ENCODE measurements around the gene CLASP1. TPM values are rescaled to one million over a fixed set of nuclear protein-coding genes. Genes with fewer than 3 reads are reported as not detected.
A peak's percentile ranks its signal among the peaks of the same experiment; 100 is the strongest.

CLASP1 gene
- total RNA-seq, 2 experiments from 2014 or later = 64.4 to 75.9 TPM

- Mint-ChIP-seq H3K36me3 (peaks cover 13% of the 10 kb centered on the region), H3K9me3 (no peaks in the 10 kb centered on the region), H3K4me1 (peaks cover 30% of the 10 kb centered on the region), H3K27ac (peak overlapping the region; percentile 98), H3K27me3 (no peaks in the 10 kb centered on the region), H3K4me3 (peak overlapping the region; percentile 91)
- POLR2A ChIA-PET = interaction anchor here (0.6 to 3.9 kb wide), 17 partner anchors 8 to 207 kb away, joined by 3 to 103 read pairs (median 7); partner anchors contain the start of genes CLASP1 and NIFK
- DNase-seq (no peak), ATAC-seq (ENCODE audit: low read depth) (no peak)
Observed at GRCh38 chr2:121529439-121530211, 119.6 kb downstream of the CLASP1 start.

GRCh38 chr2:121527009-121527682 lies 122.1 kb downstream of the CLASP1 start:
- Mint-ChIP-seq H3K36me3 (peaks cover 18% of the 10 kb centered on the region), H3K4me3 (no peak overlapping the region), H3K27me3 (no peaks in the 10 kb centered on the region), H3K9me3 (no peaks in the 10 kb centered on the region), H3K27ac (no peak overlapping the region), H3K4me1 (peaks cover 33% of the 10 kb centered on the region)
- POLR2A ChIA-PET = no interaction called here
- no peak for ATAC-seq (ENCODE audit: low read depth)
- no peak for DNase-seq

DNA sequence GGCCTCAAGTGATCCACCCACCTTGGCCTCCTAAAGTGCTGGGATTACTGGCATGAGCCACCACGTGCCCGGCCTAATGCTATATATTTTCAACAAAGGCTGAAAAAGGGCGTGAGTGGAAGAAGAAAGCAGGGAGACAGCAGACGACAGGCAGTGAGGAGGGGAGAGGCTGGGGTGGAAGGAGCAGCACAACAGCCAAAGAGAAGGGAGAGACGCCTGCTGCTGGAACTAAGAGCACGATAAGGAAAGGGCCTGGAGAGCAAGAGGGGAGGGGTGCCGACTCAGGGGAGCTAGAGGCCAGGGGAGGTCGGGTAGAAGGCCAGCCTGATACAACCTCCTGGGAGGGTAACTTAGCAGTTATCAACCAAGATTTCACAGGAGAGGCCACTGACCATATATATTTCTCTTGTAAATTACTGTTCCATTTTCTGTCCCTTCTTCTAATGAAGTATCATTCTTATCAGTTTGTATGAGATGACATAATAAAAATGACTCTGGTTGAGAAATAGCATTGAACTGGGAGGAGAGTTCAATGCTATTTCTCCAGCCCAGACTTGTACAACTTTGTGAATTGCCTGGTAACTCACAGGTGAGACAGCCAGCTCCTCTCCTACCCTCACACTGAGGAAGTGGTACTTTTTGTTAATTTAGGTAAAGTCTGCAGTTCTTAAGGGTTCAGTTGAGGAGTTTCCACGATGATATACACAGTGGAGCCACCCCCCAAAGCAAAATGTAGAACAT lies 124.4 kb downstream of the CLASP1 start:
- Mint-ChIP-seq H3K27me3 (no peaks in the 10 kb centered on the region), H3K4me3 (no peak overlapping the region), H3K36me3 (peaks cover 23% of the 10 kb centered on the region), H3K27ac (no peak overlapping the region), H3K9me3 (no peaks in the 10 kb centered on the region), H3K4me1 (peaks cover 32% of the 10 kb centered on the region)
- no peak for DNase-seq
- no peak for ATAC-seq (ENCODE audit: low read depth)
- POLR2A ChIA-PET = interaction anchor here (0.7 kb wide), 1 partner anchor 172 kb away, joined by 3 read pairs; no protein-coding TSS in a partner anchor

DNA sequence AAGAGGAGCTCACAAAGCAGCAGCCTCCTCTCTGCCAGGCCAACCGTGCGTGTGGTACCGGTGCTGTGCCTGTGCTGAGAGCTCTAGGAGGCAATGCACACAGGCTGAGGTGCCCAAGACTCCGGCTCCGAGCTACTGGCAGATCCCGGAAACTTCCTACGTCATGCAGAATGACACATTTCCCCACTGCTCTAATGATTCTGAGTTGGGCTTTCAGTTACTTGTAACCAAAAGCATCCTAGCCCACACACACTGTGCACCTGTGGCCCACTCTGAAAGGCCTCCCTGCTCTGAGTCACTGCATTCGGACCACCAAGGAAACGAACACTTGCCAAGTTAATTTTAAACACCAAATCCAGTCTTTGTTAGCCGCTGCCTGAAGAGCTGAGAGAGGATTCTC lies 127.9 kb downstream of the CLASP1 start:
- no peak overlapping the region for H3K27ac Mint-ChIP-seq
- H3K27me3 Mint-ChIP-seq = no peaks in the 10 kb centered on the region
- peaks cover 19% of the 10 kb centered on the region for H3K36me3 Mint-ChIP-seq
- no peak overlapping the region for H3K4me3 Mint-ChIP-seq
- ATAC-seq (ENCODE audit: low read depth) (no peak), DNase-seq (no peak)
- POLR2A ChIA-PET = interaction anchor here (1.7 kb wide), 1 partner anchor 9 kb away, joined by 9 read pairs; the partner anchor contains the start of gene RNU4ATAC
- no peaks in the 10 kb centered on the region for H3K9me3 Mint-ChIP-seq
- peaks cover 11% of the 10 kb centered on the region for H3K4me1 Mint-ChIP-seq

DNA sequence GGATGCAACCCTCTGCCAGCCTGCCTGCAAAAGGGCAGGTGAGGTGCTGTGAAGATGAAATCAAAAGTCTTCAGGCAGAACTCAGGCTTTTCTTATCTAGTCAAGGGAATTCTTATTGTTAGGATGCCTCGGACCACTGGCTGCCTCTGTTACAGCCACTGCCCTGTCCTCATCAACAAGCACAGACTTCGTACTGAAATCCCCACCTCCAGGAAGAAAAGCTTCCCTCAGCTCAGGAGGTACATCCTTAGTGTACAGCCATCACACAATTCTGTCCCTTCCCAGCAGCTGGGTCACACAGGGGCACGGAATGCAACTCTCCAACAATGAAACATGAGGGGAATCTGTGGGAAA lies 128.6 kb downstream of the CLASP1 start:
- Mint-ChIP-seq H3K4me1 (peaks cover 11% of the 10 kb centered on the region), H3K36me3 (peaks cover 17% of the 10 kb centered on the region), H3K4me3 (no peak overlapping the region), H3K9me3 (no peaks in the 10 kb centered on the region), H3K27me3 (no peaks in the 10 kb centered on the region), H3K27ac (no peak overlapping the region)
- POLR2A ChIA-PET = interaction anchor here (1.7 kb wide), 1 partner anchor 10 kb away, joined by 9 read pairs; the partner anchor contains the start of gene RNU4ATAC
- DNase-seq (no peak), ATAC-seq (ENCODE audit: low read depth) (no peak)

DNA sequence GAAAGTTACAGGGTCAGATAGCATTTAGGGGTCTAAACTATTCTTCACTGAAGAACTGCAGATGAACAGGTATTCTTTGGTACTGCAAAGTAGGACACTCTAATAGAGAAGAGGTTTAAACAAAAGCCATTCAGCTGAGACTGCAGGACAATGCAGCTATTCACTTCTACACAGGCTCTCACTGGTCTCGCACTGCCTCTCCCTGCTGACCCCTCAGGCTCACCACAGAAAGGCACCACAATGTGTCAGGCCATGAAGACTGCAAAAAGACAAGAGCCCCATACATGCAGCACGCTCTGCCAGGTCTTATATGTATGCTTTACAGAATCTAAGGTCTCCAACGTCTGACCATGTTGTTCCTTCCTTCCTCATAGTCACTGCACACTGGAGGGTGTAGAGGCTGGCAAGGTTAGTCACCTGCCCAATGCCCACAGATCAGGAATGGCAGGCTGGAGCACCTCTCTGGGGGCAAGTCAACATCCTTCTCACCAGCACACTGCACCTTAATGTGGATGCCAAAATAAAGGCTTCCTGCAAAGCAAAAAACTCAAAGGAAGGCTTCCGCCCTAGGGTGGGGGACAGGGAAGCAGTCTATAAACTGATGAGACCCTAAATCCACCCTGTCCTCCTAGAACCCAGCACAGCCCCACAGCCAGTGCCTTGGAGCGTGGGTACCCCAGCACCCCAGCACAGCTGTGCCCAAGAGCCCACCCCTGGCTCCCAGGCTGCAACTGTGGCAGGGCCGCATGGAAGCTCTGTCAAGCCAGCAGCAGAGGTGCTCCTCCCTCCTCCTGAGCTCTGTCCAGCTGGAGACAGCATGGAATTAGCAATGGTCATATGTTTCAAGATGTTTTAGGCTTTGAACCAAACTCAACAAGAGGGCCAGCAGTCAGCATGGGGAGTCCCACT lies 129.3 kb downstream of the CLASP1 start:
- POLR2A ChIA-PET = no interaction called here
- no peaks in the 10 kb centered on the region for H3K27me3 Mint-ChIP-seq

GRCh38 chr2:121519153-121519552 lies 130.1 kb downstream of the CLASP1 start:
- DNase-seq = no peak
- H3K9me3 Mint-ChIP-seq = no peaks in the 10 kb centered on the region
- H3K27ac Mint-ChIP-seq = no peak overlapping the region
- peaks cover 13% of the 10 kb centered on the region for H3K4me1 Mint-ChIP-seq
- POLR2A ChIA-PET = no interaction called here
- no peak for ATAC-seq (ENCODE audit: low read depth)
- H3K36me3 Mint-ChIP-seq = peaks cover 28% of the 10 kb centered on the region
- H3K4me3 Mint-ChIP-seq = no peak overlapping the region
- H3K27me3 Mint-ChIP-seq = no peaks in the 10 kb centered on the region

More for the DNA sequence above, 129.3 kb downstream of the CLASP1 start:
- Mint-ChIP-seq H3K4me3 (no peak overlapping the region), H3K4me1 (peaks cover 9% of the 10 kb centered on the region), H3K27ac (no peak overlapping the region), H3K9me3 (no peaks in the 10 kb centered on the region), H3K36me3 (peaks cover 21% of the 10 kb centered on the region)
- ATAC-seq (ENCODE audit: low read depth) (no peak), DNase-seq (no peak)

DNA sequence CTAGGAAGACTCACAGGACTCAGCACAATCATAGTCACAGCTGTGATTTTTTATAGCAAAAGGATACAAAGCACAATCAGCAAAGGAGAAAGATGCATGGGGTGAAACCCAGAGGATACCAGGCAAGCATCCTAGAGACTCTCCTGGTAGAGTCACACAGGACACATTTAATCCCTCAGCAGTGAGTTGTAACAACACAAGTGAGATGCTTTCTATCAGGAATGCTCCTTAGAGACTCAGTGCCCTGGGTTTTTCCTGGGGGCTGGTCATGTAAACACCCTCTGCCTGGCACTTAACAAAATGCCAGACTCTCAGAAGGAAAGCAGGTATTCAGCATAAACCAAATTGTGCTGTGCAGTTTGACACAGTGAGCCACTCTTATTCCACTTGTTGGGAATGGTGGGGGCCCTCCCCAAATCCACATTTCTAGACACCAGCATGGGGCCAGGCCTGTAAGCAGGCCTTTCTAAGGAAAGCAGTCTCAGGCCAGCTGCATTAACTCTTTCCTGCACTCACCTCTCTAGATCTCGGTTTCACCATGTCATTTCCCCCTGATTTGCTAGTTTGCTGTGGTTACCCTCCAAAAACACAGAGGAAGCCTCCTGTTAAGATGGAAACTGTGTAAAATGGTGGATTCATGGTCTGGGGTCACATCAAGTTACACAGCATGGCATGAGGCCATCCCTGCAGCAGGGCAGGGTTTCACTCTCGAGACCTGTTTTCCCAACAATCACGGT lies 135.5 kb downstream of the CLASP1 start:
- POLR2A ChIA-PET = no interaction called here
- peaks cover 5% of the 10 kb centered on the region for H3K4me1 Mint-ChIP-seq
- no peak overlapping the region for H3K27ac Mint-ChIP-seq
- peaks cover 38% of the 10 kb centered on the region for H3K36me3 Mint-ChIP-seq
- H3K4me3 Mint-ChIP-seq = no peak overlapping the region
- H3K27me3 Mint-ChIP-seq = no peaks in the 10 kb centered on the region
- ATAC-seq (ENCODE audit: low read depth) = no peak
- H3K9me3 Mint-ChIP-seq = no peaks in the 10 kb centered on the region
- no peak for DNase-seq

- POLR2A ChIA-PET = no interaction called here
- Mint-ChIP-seq H3K4me3 (no peak overlapping the region), H3K27me3 (no peaks in the 10 kb centered on the region), H3K36me3 (peaks cover 54% of the 10 kb centered on the region), H3K9me3 (no peaks in the 10 kb centered on the region), H3K27ac (no peak overlapping the region), H3K4me1 (peaks cover 9% of the 10 kb centered on the region)
- ATAC-seq (ENCODE audit: low read depth) = no peak
- no peak for DNase-seq
Observed at GRCh38 chr2:121510857-121511256, 138.4 kb downstream of the CLASP1 start.

- POLR2A ChIA-PET = no interaction called here
- H3K4me1 Mint-ChIP-seq = peaks cover 13% of the 10 kb centered on the region
- peaks cover 51% of the 10 kb centered on the region for H3K36me3 Mint-ChIP-seq
- ATAC-seq (ENCODE audit: low read depth) (no peak), DNase-seq (no peak)
- H3K27me3 Mint-ChIP-seq = no peaks in the 10 kb centered on the region
- H3K4me3 Mint-ChIP-seq = no peak overlapping the region
- no peaks in the 10 kb centered on the region for H3K9me3 Mint-ChIP-seq
- H3K27ac Mint-ChIP-seq = no peak overlapping the region
Observed at GRCh38 chr2:121506621-121507020, 142.6 kb downstream of the CLASP1 start.

DNA sequence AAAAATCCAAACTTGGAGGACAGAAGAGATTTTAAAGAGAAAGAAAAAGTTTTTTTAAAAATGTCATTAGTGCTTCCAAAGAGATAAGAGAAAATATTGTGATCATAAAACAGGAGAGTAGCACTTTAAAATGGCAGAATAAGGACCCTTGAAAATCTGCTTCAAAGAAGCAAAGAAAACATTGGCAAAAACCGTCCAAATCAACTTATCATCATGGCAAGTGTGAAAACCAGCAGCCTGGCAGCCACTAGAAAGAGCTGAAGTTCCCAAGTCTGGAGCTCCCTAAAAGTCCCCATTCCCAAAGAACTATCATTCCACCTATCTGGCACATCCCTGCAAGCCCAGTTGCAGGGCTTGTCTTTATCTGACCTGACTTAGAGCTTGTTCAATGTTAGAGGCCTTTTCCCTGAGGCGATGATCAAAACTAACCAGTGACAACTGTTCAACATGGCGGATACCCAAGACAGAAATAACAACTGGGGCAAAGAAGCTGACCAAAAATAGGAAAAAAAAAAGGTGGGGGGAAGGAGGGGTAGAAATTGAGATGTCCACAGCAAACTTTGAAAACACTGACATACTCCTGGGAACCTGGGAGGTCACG lies 143.2 kb downstream of the CLASP1 start:
- POLR2A ChIA-PET = no interaction called here
- Mint-ChIP-seq H3K4me3 (no peak overlapping the region), H3K27ac (no peak overlapping the region), H3K9me3 (no peaks in the 10 kb centered on the region), H3K27me3 (no peaks in the 10 kb centered on the region), H3K36me3 (peaks cover 53% of the 10 kb centered on the region), H3K4me1 (peaks cover 15% of the 10 kb centered on the region)
- ATAC-seq (ENCODE audit: low read depth) (no peak), DNase-seq (no peak)

GRCh38 chr2:121505005-121505404 lies 144.3 kb downstream of the CLASP1 start:
- Mint-ChIP-seq H3K36me3 (peaks cover 58% of the 10 kb centered on the region), H3K4me3 (no peak overlapping the region), H3K27me3 (no peaks in the 10 kb centered on the region), H3K4me1 (peaks cover 16% of the 10 kb centered on the region), H3K9me3 (peaks cover 2% of the 10 kb centered on the region), H3K27ac (no peak overlapping the region)
- POLR2A ChIA-PET = no interaction called here
- ATAC-seq (ENCODE audit: low read depth) (no peak), DNase-seq (no peak)

All from activated naive CD8-positive, alpha-beta T cell treated with anti-CD3 and anti-CD28 coated beads, Interleukin-2, amount 10 ng/mL, durations not matched to agents 7 days and 5 days (primary cell).